ENCODE data around the gene EEF1A2.

EEF1A2 gene

GRCh38 chr20:63500902-63501817 is 2.3 kb upstream of the EEF1A2 start:
- Histone ChIP-seq H3K27ac (ENCODE audit: low read depth, low read length) (no peak overlapping the region), H3K9me2 (replicated peaks; ENCODE audit: control insufficient read depth, low read length) (no peaks in the 10 kb centered on the region), H3K27me3 (ENCODE audit: control insufficient read depth, low read length) (peaks cover 7% of the 10 kb centered on the region; the same call in 1 of the 2 replicates), H3K9me3 (ENCODE audit: control insufficient read depth, insufficient read depth, low read length) (no peaks in the 10 kb centered on the region), H3F3A (ENCODE audit: control insufficient read depth, insufficient read depth) (no peaks in the 10 kb centered on the region; the same call in 1 of the 2 replicates), H3K4me1 (ENCODE audit: control insufficient read depth, low read length) (peaks cover 19% of the 10 kb centered on the region), H4K20me1 (ENCODE audit: control insufficient read depth, insufficient read depth, low read depth, low read length) (peaks cover 9% of the 10 kb centered on the region; the same call in 1 of the 2 replicates), H3K4me3 (ENCODE audit: low read length) (peak overlapping the region; percentile 51), H3K79me2 (ENCODE audit: control insufficient read depth, low read length) (no peaks in the 10 kb centered on the region), H3K36me3 (ENCODE audit: control insufficient read depth, low read length) (no peaks in the 10 kb centered on the region), H3K4me2 (ENCODE audit: low read length) (peak overlapping the region; percentile 67)
- TF ChIP-seq EZH2phosphoT487 (IDR thresholded peaks at IDR 0.05; ENCODE audit: borderline replicate concordance, low read length): no peak
- TF ChIP-seq, protein P1, sequence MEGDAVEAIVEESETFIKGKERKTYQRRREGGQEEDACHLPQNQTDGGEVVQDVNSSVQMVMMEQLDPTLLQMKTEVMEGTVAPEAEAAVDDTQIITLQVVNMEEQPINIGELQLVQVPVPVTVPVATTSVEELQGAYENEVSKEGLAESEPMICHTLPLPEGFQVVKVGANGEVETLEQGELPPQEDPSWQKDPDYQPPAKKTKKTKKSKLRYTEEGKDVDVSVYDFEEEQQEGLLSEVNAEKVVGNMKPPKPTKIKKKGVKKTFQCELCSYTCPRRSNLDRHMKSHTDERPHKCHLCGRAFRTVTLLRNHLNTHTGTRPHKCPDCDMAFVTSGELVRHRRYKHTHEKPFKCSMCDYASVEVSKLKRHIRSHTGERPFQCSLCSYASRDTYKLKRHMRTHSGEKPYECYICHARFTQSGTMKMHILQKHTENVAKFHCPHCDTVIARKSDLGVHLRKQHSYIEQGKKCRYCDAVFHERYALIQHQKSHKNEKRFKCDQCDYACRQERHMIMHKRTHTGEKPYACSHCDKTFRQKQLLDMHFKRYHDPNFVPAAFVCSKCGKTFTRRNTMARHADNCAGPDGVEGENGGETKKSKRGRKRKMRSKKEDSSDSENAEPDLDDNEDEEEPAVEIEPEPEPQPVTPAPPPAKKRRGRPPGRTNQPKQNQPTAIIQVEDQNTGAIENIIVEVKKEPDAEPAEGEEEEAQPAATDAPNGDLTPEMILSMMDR (IDR thresholded peaks at IDR 0.05; ENCODE audit: low read depth, low read length, poor library complexity, severe bottlenecking): no peak

DNA sequence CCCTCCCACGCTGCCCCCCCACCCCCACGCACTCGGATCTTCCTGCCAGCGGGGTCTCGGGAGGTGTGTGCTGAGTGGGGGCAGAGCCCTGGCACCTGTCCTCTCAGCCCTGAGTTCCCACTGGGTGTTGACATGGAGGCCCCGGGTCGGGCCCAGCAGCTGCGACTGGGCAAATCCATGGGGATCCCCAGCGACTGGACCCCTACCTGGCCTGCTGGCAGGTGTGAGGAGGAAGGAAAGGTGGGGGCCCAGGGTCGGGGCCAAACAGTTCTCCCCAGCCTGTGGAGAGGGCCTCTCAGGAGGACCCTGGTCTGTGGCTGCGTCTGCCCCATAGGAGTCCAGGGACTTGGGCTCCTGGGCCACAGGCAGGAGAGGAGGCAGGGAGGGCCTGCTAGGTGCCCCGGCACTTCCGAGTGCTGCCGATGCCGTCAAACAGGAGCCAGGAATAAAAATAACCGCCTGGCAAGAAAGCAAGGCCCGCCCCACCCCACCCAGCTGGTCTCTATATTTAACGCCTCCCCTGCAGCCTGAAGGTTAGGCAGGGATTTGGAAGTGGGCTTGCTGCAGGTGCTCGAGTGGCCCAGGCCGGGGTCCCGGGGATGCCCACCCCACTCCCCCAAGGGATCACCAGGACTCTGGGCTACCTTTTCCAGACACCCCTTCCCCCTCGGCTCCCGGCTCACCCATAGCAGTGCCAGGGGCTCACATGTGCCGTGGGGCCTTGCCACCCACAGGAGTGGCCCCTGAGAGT is 1.4 kb upstream of the EEF1A2 start:
- no peaks in the 10 kb centered on the region for H3K9me3 ChIP-seq (ENCODE audit: control insufficient read depth, insufficient read depth, low read length)
- H3K27me3 ChIP-seq (ENCODE audit: control insufficient read depth, low read length): peaks cover 7% of the 10 kb centered on the region; the same call in 1 of the 2 replicates
- no peak overlapping the region for H3K27ac ChIP-seq (ENCODE audit: low read depth, low read length)
- no peaks in the 10 kb centered on the region for H3K36me3 ChIP-seq (ENCODE audit: control insufficient read depth, low read length)
- H4K20me1 ChIP-seq (ENCODE audit: control insufficient read depth, insufficient read depth, low read depth, low read length): peaks cover 9% of the 10 kb centered on the region; the same call in 1 of the 2 replicates
- no peak overlapping the region for H3K4me2 ChIP-seq (ENCODE audit: low read length)
- no peak for TF ChIP-seq EZH2phosphoT487 (IDR thresholded peaks at IDR 0.05; ENCODE audit: borderline replicate concordance, low read length)
- TF ChIP-seq, protein P1 (IDR thresholded peaks at IDR 0.05; ENCODE audit: low read depth, low read length, poor library complexity, severe bottlenecking): no peak
- no peaks in the 10 kb centered on the region; the same call in 1 of the 2 replicates for H3F3A ChIP-seq (ENCODE audit: control insufficient read depth, insufficient read depth)
- H3K4me3 ChIP-seq (ENCODE audit: low read length): no peak overlapping the region
- H3K9me2 ChIP-seq (replicated peaks; ENCODE audit: control insufficient read depth, low read length): no peaks in the 10 kb centered on the region
- no peaks in the 10 kb centered on the region for H3K79me2 ChIP-seq (ENCODE audit: control insufficient read depth, low read length)
- H3K4me1 ChIP-seq (ENCODE audit: control insufficient read depth, low read length): peaks cover 20% of the 10 kb centered on the region

DNA sequence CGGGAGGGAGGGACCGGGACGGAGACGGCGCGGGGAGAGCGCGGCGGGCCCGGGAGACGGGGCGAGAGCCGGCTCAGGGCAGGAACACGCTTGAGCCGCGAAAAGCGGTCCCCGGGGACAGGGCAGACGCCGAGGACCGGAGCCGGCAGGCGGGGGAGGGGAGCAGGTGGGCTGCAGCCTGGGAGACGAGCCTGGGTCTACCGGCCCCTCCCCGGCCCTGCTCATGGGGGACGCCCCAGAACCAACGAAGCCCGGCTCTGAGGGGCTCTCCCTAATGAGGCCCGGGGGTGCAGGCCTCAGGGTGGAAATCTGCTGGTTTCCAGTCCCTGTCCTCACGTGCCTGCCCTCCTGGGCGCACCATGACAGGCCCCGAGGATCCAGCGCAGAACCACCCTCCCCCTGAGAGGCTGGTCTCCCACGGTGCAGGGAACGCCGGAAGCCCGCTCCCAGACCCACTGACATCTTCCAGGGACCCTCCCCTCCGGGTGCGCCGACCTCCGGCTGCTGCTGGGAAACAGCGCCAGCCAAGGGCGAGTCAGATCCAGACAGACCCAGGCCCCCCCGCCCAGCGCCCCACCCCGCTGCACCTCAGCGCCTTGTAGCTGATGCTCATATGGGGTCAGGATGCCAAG is 571 bp upstream of the EEF1A2 start:
- Histone ChIP-seq H3K27ac (ENCODE audit: low read depth, low read length) (no peak overlapping the region), H3K79me2 (ENCODE audit: control insufficient read depth, low read length) (no peaks in the 10 kb centered on the region), H3K4me3 (ENCODE audit: low read length) (no peak overlapping the region)

More for the DNA sequence above, 571 bp upstream of the EEF1A2 start:
- Histone ChIP-seq H3K36me3 (ENCODE audit: control insufficient read depth, low read length) (no peaks in the 10 kb centered on the region), H4K20me1 (ENCODE audit: control insufficient read depth, insufficient read depth, low read depth, low read length) (peaks cover 9% of the 10 kb centered on the region; the same call in 1 of the 2 replicates), H3K4me2 (ENCODE audit: low read length) (no peak overlapping the region; the same call in 1 of the 2 replicates), H3K4me1 (ENCODE audit: control insufficient read depth, low read length) (peaks cover 20% of the 10 kb centered on the region), H3K9me3 (ENCODE audit: control insufficient read depth, insufficient read depth, low read length) (no peaks in the 10 kb centered on the region), H3K9me2 (replicated peaks; ENCODE audit: control insufficient read depth, low read length) (no peaks in the 10 kb centered on the region), H3F3A (ENCODE audit: control insufficient read depth, insufficient read depth) (no peaks in the 10 kb centered on the region; the same call in 1 of the 2 replicates), H3K27me3 (ENCODE audit: control insufficient read depth, low read length) (peaks cover 7% of the 10 kb centered on the region; the same call in 1 of the 2 replicates)
- TF ChIP-seq, protein P1 (IDR thresholded peaks at IDR 0.05; ENCODE audit: low read depth, low read length, poor library complexity, severe bottlenecking): no peak
- no peak for TF ChIP-seq EZH2phosphoT487 (IDR thresholded peaks at IDR 0.05; ENCODE audit: borderline replicate concordance, low read length)
